Thymus (tissue), 11 donors: ENCODE data around the gene NUDT13. TPM values are rescaled to one million over a fixed set of nuclear protein-coding genes. Genes with fewer than 3 reads are reported as not detected.
"Not testable (repeated sequence)": the region's sequence is repeated elsewhere in the genome, so short reads cannot be mapped to it uniquely, and the experiment has no call there.

ENCODE experiments used
- DNase-seq, 9 donors: peaks; one replicate each; pipeline ENCODE4 v3.0.0-alpha.2; 2013; ENCODE audit warnings: low spot score in 9 of 9, low read depth in 6 of 9, missing footprints in 1 of 9
- H3K27ac ChIP-seq, 2 donors: one replicate each; pipeline ENCODE4 v1.5.1; 2013; ENCODE audit warnings: control low read depth in 1 of 2, low read depth in 1 of 2, low read length in 1 of 2, mild to moderate bottlenecking in 1 of 2, moderate library complexity in 1 of 2
- H3K27me3 ChIP-seq, 2 donors: one replicate each; pipeline ENCODE4 v1.5.1; 2013; ENCODE audit warnings: low read length in 1 of 2; ENCODE audit not compliant: control insufficient read depth in 2 of 2, insufficient read depth in 1 of 2
- H3K36me3 ChIP-seq, 2 donors: one replicate each; pipeline ENCODE4 v1.5.1; 2013; ENCODE audit warnings: low read length in 1 of 2, mild to moderate bottlenecking in 1 of 2, moderate library complexity in 1 of 2; ENCODE audit not compliant: control insufficient read depth in 2 of 2, insufficient read depth in 2 of 2
- H3K4me1 ChIP-seq, 2 donors: one replicate each; pipeline ENCODE4 v1.5.1; 2013; ENCODE audit warnings: low read length in 2 of 2; ENCODE audit not compliant: control insufficient read depth in 2 of 2, insufficient read depth in 2 of 2
- H3K4me3 ChIP-seq, 2 donors: one replicate each; pipeline ENCODE4 v1.5.1; 2013; ENCODE audit warnings: low read length in 2 of 2, control low read depth in 1 of 2, mild to moderate bottlenecking in 1 of 2
- H3K9me3 ChIP-seq, 2 donors: one replicate each; pipeline ENCODE4 v1.5.1; 2013; ENCODE audit warnings: low read length in 1 of 2, mild to moderate bottlenecking in 1 of 2; ENCODE audit not compliant: control insufficient read depth in 2 of 2, insufficient read depth in 1 of 2
- WGBS: extraction: QIAGEN DNeasy Blood & Tissue Kit; methylation state at CpG from one replicate; pipeline ENCODE4 v1.1.7; 2013; 5-methylcytosine and 5-hydroxymethylcytosine counted together
- polyA plus RNA-seq: library from polyadenylated mRNA; stranded (reverse); fragments of 200-250 nt; gene quantifications from one replicate; pipeline ENCODE4 v1.2.3, GENCODE V29; 2013
- total RNA-seq: library from RNA; stranded (reverse); fragments of 120-200 nt; gene quantifications from one replicate; pipeline ENCODE4 v1.2.4, GENCODE V29; 2013
- donor health status: healthy.

Gene NUDT13
- total and polyA plus RNA-seq, 2 donors, result 1.8 to 3.2 TPM

DNA sequence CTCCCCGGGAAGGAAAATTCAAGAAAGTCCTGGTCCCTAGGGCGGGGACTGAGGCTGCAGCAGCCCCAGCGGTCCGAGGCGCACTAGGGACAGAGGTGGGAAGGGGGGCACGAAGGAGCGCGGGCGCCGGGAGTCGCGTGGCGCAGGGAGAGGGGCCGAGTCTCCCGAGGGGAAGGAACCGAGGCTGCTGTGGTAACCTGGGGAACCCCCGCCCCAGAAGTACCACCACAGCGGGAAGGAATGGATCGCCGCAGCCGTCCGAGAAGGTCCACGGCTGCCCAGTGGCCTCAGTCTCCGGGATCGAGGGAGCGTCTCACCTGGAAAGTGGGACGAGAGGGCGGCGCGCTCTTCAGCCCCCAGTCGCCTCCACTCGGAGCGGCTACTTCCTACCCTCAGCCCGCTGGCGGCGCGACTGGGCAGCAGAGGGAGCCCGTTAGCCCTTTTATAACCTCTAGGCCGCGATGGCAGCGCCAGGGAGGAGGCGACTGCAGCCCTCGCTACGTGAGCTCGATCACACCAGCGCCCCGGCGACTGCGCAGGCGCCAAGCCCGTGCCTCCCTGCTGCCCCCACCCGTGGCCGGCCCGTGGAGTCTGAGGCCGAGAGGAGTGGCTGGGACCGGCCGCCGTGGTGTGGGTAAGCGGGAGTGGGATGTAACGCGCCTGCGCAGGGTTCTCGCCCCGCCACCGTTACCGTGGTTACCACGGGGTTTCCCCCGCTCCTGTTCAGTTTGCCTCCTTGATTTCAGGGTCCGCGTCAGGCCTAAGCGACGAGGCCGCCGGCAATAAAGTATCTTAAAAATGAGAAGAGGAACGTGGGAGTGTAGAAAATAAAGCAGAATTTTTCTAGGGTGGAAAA, 13.6 kb upstream of the NUDT13 start, which contains the start of gene P4HA1:
TSS of gene P4HA1 (minus strand) at position 418 of the 856 bp plus-strand sequence. CDS start 21,983 bp downstream, outside the sequence.
- H3K27me3 ChIP-seq, result no peaks in the 10 kb centered on the region
- H3K4me3 ChIP-seq, result peak within 1 kb of the TSS; percentile 61 to 72
- H3K9me3 ChIP-seq, result no peaks in the 10 kb centered on the region
- peaks cover 0 to 7% of the 10 kb centered on the region in 2 donors for H3K4me1 ChIP-seq
- peaks cover 3 to 4% of the 10 kb centered on the region in 2 donors for H3K36me3 ChIP-seq
- peak in 8 of 9 donors; percentile 83 to 96 (median 92) for DNase-seq
- peak within 1 kb of the TSS; percentile 84 to 88 for H3K27ac ChIP-seq
- WGBS, result under 1% methylated on average over 75 of the region's 75 CpGs

DNA sequence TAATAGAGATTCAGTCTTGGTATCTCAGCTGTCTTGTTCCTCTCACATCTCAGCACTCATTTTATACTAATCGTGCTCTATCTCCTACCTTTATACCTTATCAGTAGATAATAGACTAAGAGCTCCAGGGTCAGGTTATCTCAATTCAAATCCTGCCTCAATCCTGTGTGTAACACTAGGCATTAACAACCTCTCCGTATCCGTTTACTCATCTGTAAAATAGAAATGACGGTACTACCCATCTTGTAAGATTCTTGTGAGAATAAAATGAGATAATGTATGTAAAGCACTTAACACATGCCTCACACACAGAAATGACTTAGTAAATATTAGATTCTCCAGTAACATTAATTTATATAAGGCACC, 13.0 kb upstream of the NUDT13 start:
- Histone ChIP-seq H3K4me3 (peak overlapping the region; percentile 61 to 72), H3K4me1 (peaks cover 0 to 7% of the 10 kb centered on the region in 2 donors), H3K36me3 (peaks cover 3 to 4% of the 10 kb centered on the region in 2 donors), H3K27me3 (no peaks in the 10 kb centered on the region), H3K27ac (peak overlapping the region in 1 of 2 donors; percentile 88), H3K9me3 (no peaks in the 10 kb centered on the region)
- no peak for DNase-seq
- WGBS, result 80% methylated on average over 4 of the region's 4 CpGs

DNA sequence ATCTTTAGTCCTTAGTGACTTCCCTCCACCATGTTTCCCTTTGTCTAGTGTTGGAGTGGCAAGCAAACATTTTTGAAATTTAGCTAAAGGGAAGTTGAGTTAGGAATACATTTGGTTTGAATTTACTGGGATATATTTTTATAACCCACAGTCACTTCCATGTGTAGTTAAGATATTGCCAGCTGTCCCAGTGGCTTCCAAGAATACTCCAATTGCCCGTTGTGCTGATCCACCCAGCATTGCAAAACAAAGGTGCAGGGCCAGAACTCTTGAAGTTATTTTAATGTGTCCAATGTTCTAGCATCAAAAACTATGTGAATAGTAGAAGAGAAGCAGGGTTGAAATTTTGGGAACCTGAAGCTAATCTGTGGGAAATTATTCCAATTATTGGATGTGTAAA, 11.1 kb upstream of the NUDT13 start:
- Histone ChIP-seq H3K9me3 (no peaks in the 10 kb centered on the region), H3K4me1 (peaks cover 0 to 7% of the 10 kb centered on the region in 2 donors), H3K27me3 (no peaks in the 10 kb centered on the region), H3K4me3 (no peak overlapping the region), H3K36me3 (peaks cover 3 to 7% of the 10 kb centered on the region in 2 donors), H3K27ac (no peak overlapping the region)
- 97% methylated on average over 1 of the region's 1 CpG for WGBS
- no peak for DNase-seq

DNA sequence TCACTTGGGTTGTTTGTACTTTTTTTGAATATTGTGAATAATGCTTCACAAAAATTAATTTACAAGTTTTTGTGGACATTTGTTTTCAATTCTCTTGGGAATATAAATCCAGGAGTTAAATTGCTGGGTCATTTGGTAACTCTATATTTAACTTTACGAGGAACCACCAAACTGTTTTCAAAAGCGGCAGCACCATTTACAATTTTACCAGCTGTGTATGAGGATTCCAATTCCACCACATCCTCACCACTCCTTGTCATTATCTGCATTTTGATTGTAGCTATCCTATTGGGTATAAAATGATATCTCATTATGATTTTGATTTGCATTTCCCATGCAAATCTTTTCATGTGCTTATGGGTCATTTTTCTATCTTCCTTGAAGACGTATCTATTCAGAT, 4.0 kb upstream of the NUDT13 start:
- Histone ChIP-seq H3K4me3 (no peak overlapping the region), H3K27ac (no peak overlapping the region), H3K36me3 (peaks cover 4 to 8% of the 10 kb centered on the region in 2 donors), H3K4me1 (peaks cover 6 to 8% of the 10 kb centered on the region in 2 donors), H3K27me3 (no peaks in the 10 kb centered on the region), H3K9me3 (no peaks in the 10 kb centered on the region)
- WGBS, result 97% methylated on average over 3 of the region's 3 CpGs
- no peak for DNase-seq

DNA sequence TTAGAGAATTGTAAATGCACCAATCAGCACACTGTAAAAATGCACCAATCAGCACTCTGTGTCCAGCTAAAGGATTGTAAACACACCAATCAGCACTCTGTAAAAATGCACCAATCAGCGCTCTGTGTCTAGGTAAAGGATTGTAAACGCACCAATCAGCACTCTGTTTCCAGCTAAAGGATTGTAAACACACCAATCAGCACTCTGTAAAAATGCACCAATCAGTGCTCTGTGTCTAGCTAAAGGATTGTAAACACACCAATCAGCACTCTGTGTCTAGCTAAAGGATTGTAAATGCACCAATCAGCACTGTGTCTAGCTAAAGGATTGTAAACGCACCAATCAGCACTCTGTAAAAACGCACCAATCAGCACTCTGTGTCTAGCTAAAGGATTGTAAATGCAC, 1.0 kb upstream of the NUDT13 start:
- DNase-seq, H3K4me3 ChIP-seq, H3K27ac ChIP-seq, H3K36me3 ChIP-seq, H3K27me3 ChIP-seq, H3K4me1 ChIP-seq, H3K9me3 ChIP-seq: not testable (repeated sequence)
- WGBS, result 98% methylated on average over 4 of the region's 4 CpGs

DNA sequence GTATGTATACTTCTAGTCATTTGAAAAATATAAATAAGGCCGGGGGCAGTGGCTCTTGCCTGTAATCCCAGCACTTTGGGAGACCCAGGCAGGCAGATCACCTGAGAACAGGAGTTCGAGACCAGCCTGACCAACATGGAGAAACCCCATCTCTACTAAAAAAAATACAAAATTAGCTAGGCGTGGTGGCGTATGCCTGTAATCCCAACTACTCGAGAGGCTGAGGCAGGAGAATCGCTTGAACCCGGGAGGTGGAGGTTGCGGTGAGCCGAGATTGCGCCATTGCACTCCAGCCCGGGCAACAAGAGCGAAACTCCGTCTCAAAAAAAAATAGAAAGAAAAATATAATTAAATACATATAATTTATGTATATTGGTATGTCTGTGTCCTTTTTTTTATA, 1.8 kb downstream of the NUDT13 start:
- H3K4me1 ChIP-seq, H3K9me3 ChIP-seq, H3K4me3 ChIP-seq, DNase-seq, H3K27ac ChIP-seq, H3K27me3 ChIP-seq, H3K36me3 ChIP-seq: not testable (repeated sequence)
- 98% methylated on average over 13 of the region's 13 CpGs for WGBS

DNA sequence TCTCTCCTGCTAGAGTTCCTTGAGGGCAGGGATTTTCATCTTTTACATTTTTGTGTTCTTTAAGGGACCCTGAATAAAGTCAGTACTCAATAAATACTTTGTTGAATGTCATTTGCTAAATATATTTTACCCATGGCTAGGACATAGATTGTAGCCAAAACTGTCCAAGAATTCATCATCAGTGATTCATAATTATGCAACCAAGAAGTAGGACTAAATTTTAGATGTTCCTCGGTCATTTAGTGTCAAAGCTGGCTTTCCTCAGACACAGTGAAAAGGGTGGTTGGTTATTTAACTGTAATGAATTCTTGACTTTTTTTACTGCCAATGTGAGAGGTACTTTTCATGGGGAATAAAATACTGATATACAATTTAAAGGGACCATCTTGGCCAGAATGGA, 3.3 kb downstream of the NUDT13 start:
- Histone ChIP-seq H3K27me3 (no peaks in the 10 kb centered on the region), H3K9me3 (no peaks in the 10 kb centered on the region), H3K27ac (no peak overlapping the region), H3K4me1 (peaks cover 6 to 8% of the 10 kb centered on the region in 2 donors), H3K36me3 (peaks cover 4 to 7% of the 10 kb centered on the region in 2 donors), H3K4me3 (no peak overlapping the region)
- WGBS, result 95% methylated on average over 1 of the region's 1 CpG
- no peak for DNase-seq

DNA sequence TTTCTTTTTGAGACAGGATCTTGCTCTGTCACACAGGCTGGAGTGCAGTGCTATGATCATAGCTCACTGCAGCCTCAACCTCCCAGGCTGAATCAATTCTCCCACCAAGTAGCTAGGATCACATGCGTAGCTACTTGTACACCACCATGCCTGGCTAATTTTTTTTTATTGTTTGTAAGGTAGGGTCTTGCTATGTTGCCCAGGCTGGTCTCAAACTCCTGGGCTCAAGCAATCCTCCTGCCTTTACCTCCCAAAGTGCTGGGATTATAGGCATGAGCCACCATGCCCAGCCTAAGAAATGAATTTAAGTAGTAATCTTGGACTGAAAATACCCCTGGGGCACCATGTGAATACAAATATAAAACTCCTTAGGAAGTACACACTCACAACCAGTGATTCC, 5.8 kb downstream of the NUDT13 start:
- Histone ChIP-seq H3K27ac (no peak overlapping the region), H3K4me3 (no peak overlapping the region), H3K4me1 (peaks cover 0 to 2% of the 10 kb centered on the region in 2 donors), H3K27me3 (no peaks in the 10 kb centered on the region), H3K9me3 (no peaks in the 10 kb centered on the region), H3K36me3 (peaks cover 3% of the 10 kb centered on the region in 2 donors)
- WGBS, result 100% methylated on average over 1 of the region's 1 CpG
- no peak for DNase-seq

DNA sequence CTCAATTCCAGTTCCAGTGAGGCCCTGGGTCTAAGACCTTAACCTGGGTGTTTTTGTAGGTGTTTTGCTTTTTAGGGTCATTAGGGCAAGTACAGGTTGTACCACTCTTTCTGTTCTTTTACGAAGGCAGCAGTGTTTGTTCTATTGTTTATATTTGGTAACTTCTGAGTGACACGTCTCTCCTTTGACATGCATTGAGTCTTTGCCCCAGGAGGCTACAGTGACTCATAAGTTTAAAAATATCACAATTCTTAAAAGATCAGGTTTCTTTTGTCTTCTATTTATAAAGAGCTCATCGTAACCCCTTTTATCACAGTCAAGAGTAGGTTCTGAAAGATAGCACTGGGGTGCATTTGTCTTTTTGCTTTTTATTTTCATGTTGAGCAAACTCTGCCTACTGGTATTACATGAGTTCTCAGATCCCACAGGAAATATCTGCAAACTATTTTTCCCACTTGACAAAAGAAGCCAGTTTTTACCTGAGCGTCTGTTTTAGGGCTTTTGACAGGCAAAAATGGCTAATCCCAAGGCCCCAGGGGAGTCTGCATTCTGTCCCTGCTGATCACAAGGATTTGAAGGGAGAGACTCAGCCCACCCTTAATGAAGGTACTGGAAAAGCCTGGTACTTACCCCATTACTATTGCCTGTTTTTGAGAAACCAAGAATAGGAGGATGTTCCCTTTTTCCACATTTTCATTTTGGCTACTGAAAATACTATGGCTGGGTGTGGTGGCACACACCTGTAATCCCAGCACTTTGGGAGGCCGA, 7.9 kb downstream of the NUDT13 start:
- Histone ChIP-seq H3K36me3 (peaks cover 3% of the 10 kb centered on the region in 2 donors), H3K4me3 (no peak overlapping the region), H3K27me3 (no peaks in the 10 kb centered on the region), H3K4me1 (no peaks in the 10 kb centered on the region), H3K27ac (no peak overlapping the region), H3K9me3 (no peaks in the 10 kb centered on the region)
- no peak for DNase-seq
- 91% methylated on average over 5 of the region's 5 CpGs for WGBS
